Omental fat pad (tissue), 4 donors: Measurements from ENCODE around the gene TPRN. TPM values are rescaled to one million over a fixed set of nuclear protein-coding genes. Genes with fewer than 3 reads are reported as not detected.

Experiments
- ATAC-seq: fragments of 150-250 bp; one replicate; pipeline ENCODE4 v1.9.1; 2016; ENCODE audit warnings: mild to moderate bottlenecking, moderate library complexity; ENCODE audit not compliant: low FRiP score
- DNase-seq: peaks from one replicate; pipeline ENCODE4 v3.0.0-alpha.2; 2019; ENCODE audit warnings: low spot score
- CTCF ChIP-seq, 3 donors: fragments of 450-650 bp; IDR thresholded peaks; one replicate each; pipeline ENCODE4 v1.5.1; 2016 to 2017; ENCODE audit warnings: antibody characterized with exemption in 3 of 3, mild to moderate bottlenecking in 3 of 3, moderate library complexity in 2 of 3
- total RNA-seq, 4 donors: library from RNA; depleted of rRNA; stranded (reverse); fragments of >200 nt; gene quantifications; one replicate each; pipeline ENCODE4 v1.1.0, GENCODE V29; 2016

TPRN gene
- total RNA-seq, 4 donors from 2014 or later, result 3.6 to 6.5 (median 4.9) TPM

GRCh38 chr9:137228968-137229896 is 28.7 kb upstream of the TPRN start:
- DNase-seq (no peak), ATAC-seq (no peak)
- TF ChIP-seq CTCF (IDR thresholded peaks at IDR 0.05), result no peak

DNA sequence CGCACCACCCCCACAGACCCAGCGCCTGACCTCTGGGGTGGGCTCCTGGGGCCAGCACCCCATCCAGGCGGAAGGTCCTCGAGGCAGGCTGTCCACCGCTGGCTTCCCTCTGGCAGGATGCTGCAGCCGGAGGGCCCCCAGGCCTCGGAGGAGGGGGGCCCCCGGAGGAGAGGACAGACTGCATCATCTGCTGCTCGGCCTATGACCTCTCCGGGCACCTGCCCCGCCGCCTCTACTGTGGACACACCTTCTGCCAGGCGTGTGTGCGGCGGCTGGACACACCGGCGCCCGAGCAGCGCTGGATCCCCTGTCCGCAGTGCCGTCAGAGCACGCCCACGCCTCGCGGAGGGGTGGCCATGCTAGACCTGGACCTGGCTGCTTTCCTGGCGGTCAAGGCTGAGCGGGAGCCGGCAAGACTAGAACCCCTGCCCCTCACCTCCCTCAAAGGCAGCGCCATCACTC is 28.0 kb upstream of the TPRN start:
- no peak for TF ChIP-seq CTCF (IDR thresholded peaks at IDR 0.05)
- ATAC-seq, result no peak
- no peak for DNase-seq

DNA sequence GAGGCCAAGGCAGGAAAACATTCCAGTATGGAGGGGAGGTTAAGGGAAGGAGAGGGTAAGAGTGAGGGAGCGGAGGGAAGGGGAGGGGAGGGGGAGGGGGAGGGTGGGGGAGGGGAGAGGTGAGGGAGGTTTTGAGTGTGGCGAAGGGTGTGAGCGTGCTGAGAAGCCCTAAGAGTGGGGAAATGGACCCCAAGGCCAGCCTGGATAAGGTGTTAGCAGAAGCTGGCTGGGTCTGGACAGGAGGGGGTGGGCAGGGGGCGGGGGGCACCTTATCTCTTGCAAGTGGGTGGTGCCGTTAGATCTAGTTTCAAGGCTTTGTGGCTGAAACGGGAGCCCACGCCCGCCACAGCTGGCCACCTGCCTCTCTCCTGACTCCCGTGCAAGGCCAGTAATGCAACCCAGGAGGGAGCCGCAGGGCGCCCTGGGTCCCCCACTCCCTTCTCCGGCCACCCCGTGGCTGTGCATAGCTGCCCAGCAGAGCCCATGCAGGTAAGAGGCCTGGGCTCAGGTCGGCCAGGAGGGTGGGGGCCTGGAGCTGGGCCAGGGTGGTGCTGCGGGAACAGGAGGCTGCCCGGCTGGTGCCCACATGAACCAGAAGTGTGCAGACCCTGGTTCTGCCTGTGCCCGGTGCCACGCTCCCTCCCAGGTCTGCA is 27.4 kb upstream of the TPRN start:
- no peak for DNase-seq
- ATAC-seq, result no peak
- no peak for TF ChIP-seq CTCF (IDR thresholded peaks at IDR 0.05)

DNA sequence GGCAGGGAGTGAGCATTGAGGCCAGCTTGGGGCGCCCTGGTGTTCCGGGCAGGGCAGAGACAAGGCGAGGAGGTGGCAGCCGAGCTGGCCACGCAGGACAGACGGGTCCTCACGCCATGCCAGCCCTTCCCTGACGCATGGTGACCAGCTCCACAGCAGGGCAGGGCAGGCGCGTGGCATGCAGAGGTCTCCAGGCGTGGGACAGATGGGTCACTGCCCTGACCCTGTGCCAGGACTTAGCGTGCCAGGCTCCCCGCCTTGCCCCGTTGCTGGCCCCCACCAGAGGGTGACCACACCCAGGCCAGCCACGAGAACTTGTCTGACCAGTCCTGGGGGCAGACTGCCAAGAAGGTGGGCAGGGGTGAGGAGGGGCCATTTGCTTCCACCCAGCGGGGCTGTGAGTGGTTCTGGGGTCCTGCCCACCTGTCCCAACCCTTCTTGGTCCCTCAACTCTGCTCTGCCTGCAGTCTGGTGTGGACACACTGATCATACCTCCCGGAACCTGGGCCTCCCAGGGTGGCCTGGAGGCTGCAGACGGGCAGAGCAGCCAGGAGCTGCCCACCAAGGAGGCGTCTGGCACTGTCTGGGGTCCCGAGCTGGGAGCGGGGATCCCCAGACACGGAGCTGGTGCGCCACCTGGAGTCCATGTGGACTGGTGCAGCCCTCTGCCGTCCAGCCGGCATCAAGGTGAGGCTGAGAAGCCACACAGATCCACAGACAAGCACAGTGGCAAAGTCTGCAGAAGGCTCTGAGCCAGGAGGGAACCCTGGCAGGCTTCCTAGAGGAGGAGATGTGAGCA is 26.7 kb upstream of the TPRN start, which contains the start of gene RNF224:
TSS of gene RNF224 (plus strand) at position 449 of the 799 bp plus-strand sequence. CDS start 834 bp downstream, outside the sequence.
- ATAC-seq (peak; percentile 52), DNase-seq (peak; percentile 43)
- TF ChIP-seq CTCF (IDR thresholded peaks at IDR 0.05), result peak in 2 of 3 donors; percentile 57

GRCh38 chr9:137226338-137227053 is 26.0 kb upstream of the TPRN start:
- no peak for ATAC-seq
- no peak for TF ChIP-seq CTCF (IDR thresholded peaks at IDR 0.05)

GRCh38 chr9:137225699-137226331 is 25.3 kb upstream of the TPRN start:
- no peak for TF ChIP-seq CTCF (IDR thresholded peaks at IDR 0.05)
- ATAC-seq (no peak), DNase-seq (no peak)

More at GRCh38 chr9:137226338-137227053, 26.0 kb upstream of the TPRN start:
- no peak for DNase-seq
